ENCODE results near the gene ANKRD42. TPM values are rescaled to one million over a fixed set of nuclear protein-coding genes. Genes with fewer than 3 reads are reported as not detected.
"Not testable (repeated sequence)": the region's sequence is repeated elsewhere in the genome, so short reads cannot be mapped to it uniquely, and the experiment has no call there.

The ANKRD42 gene
- polyA plus RNA-seq, 1 of the 3 experiments (the other 2 are of a cell fraction), result 13.3 TPM

- no peaks in the 10 kb centered on the region for H3F3A ChIP-seq (replicated peaks; ENCODE audit: insufficient read depth)
- H3K4me2 ChIP-seq, result no peak overlapping the region
- TF ChIP-seq GABPA (IDR thresholded peaks at IDR 0.05; ENCODE audit: low read depth) (no peak), FOSL2 (IDR thresholded peaks at IDR 0.05; ENCODE audit: borderline replicate concordance, low read depth) (no peak), NRF1 (IDR thresholded peaks at IDR 0.05; ENCODE audit: low read depth, low read length) (no peak), RAD21 (IDR thresholded peaks at IDR 0.05; ENCODE audit: low read length) (no peak), ELF1 (IDR thresholded peaks at IDR 0.05) (no peak), TEAD4 (IDR thresholded peaks at IDR 0.05; ENCODE audit: borderline replicate concordance, insufficient read depth) (no peak), FOXM1 (IDR thresholded peaks at IDR 0.05; ENCODE audit: low read depth) (no peak), REST (IDR thresholded peaks at IDR 0.05; ENCODE audit: low read depth, low read length) (no peak), POLR2AphosphoS5 (IDR thresholded peaks at IDR 0.05; ENCODE audit: low read depth, low read length) (no peak), USF2 (IDR thresholded peaks at IDR 0.05; ENCODE audit: borderline replicate concordance, low read depth, low read length) (no peak), PBX3 (IDR thresholded peaks at IDR 0.05) (no peak), JUND (IDR thresholded peaks at IDR 0.05) (no peak), FOXJ3 (CRISPR knock-in tag; IDR thresholded peaks at IDR 0.05) (no peak), RCOR1 (IDR thresholded peaks at IDR 0.05; ENCODE audit: low read length) (no peak)
- TF ChIP-seq, protein P1, sequence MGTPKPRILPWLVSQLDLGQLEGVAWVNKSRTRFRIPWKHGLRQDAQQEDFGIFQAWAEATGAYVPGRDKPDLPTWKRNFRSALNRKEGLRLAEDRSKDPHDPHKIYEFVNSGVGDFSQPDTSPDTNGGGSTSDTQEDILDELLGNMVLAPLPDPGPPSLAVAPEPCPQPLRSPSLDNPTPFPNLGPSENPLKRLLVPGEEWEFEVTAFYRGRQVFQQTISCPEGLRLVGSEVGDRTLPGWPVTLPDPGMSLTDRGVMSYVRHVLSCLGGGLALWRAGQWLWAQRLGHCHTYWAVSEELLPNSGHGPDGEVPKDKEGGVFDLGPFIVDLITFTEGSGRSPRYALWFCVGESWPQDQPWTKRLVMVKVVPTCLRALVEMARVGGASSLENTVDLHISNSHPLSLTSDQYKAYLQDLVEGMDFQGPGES (IDR thresholded peaks at IDR 0.05; ENCODE audit: low read depth, low read length), result no peak
- DNase-seq, result no peak
- peaks cover 8% of the 10 kb centered on the region; the same call in 1 of the 2 replicates for H4K20me1 ChIP-seq (ENCODE audit: insufficient read depth)
- 95% methylated on average over 1 of the region's 1 CpG for WGBS (ENCODE audit: low lambda C conversion rate)
- no peaks in the 10 kb centered on the region for H3K4me1 ChIP-seq (ENCODE audit: control insufficient read depth in 1 of 2, insufficient read depth in 2 of 2, low read depth in 1 of 2, low read length in 1 of 2)
- H3K36me3 ChIP-seq (replicated peaks in 1 of 2; ENCODE audit: control insufficient read depth in 1 of 2, insufficient read depth in 2 of 2, low read length in 1 of 2), result peaks cover 53 to 60% of the 10 kb centered on the region in 2 experiments
- H3K79me2 ChIP-seq (ENCODE audit: insufficient read depth), result peaks cover 33% of the 10 kb centered on the region
- H3K9me2 ChIP-seq, result no peaks in the 10 kb centered on the region
- CTCF ChIA-PET, result interaction anchor here (1.2 kb wide), 1 partner anchor 15 kb away, joined by 4 read pairs; no protein-coding TSS in a partner anchor
- POLR2A ChIA-PET, result no interaction called here
- no peak overlapping the region for H3K27ac ChIP-seq (ENCODE audit: low read depth in 2 of 2, low read length in 1 of 2)
- no peak overlapping the region for H3K4me3 ChIP-seq (ENCODE audit: low read depth in 2 of 2, low read length in 1 of 2)
- H2AFZ ChIP-seq (ENCODE audit: low read depth), result no peak overlapping the region
- no peaks in the 10 kb centered on the region for H3K9me3 ChIP-seq
- no peak overlapping the region for H3K9ac ChIP-seq
- no peaks in the 10 kb centered on the region for H3K27me3 ChIP-seq (ENCODE audit: insufficient read depth)
Measured at GRCh38 chr11:83265331-83265730, 71.8 kb downstream of the ANKRD42 start.

GRCh38 chr11:83269080-83269479 is 75.6 kb downstream of the ANKRD42 start:
- H3K9ac ChIP-seq; DNase-seq; H3K9me3 ChIP-seq; H3K27me3 ChIP-seq (ENCODE audit: insufficient read depth); H2AFZ ChIP-seq (ENCODE audit: low read depth); H3K4me2 ChIP-seq; H3K27ac ChIP-seq (ENCODE audit: low read depth in 2 of 2, low read length in 1 of 2); POLR2A ChIA-PET; H3K4me1 ChIP-seq (ENCODE audit: control insufficient read depth in 1 of 2, insufficient read depth in 2 of 2, low read depth in 1 of 2, low read length in 1 of 2); H3K4me3 ChIP-seq (ENCODE audit: low read depth in 2 of 2, low read length in 1 of 2); H3K9me2 ChIP-seq: not testable (repeated sequence)
- H3F3A ChIP-seq (replicated peaks; ENCODE audit: insufficient read depth), result peaks cover 16% of the 10 kb centered on the region
- H3K36me3 ChIP-seq (replicated peaks in 1 of 2; ENCODE audit: control insufficient read depth in 1 of 2, insufficient read depth in 2 of 2, low read length in 1 of 2), result peaks cover 36 to 53% of the 10 kb centered on the region in 2 experiments
- CTCF ChIA-PET, result interaction anchor here (1.9 kb wide), 1 partner anchor 19 kb away, joined by 5 read pairs; no protein-coding TSS in a partner anchor
- H3K79me2 ChIP-seq (ENCODE audit: insufficient read depth), result peaks cover 58% of the 10 kb centered on the region
- H4K20me1 ChIP-seq (ENCODE audit: insufficient read depth), result peaks cover 19% of the 10 kb centered on the region
- 73% methylated on average over 2 of the region's 2 CpGs for whole genome bisulfite sequencing (ENCODE audit: low lambda C conversion rate)

- DNase-seq; H3K4me3 ChIP-seq (ENCODE audit: low read depth in 2 of 2, low read length in 1 of 2); H3K4me1 ChIP-seq (ENCODE audit: control insufficient read depth in 1 of 2, insufficient read depth in 2 of 2, low read depth in 1 of 2, low read length in 1 of 2); H3K9ac ChIP-seq; H3K27ac ChIP-seq (ENCODE audit: low read depth in 2 of 2, low read length in 1 of 2); CTCF ChIA-PET; H3K27me3 ChIP-seq (ENCODE audit: insufficient read depth); POLR2A ChIA-PET; H3K9me3 ChIP-seq; H3K9me2 ChIP-seq; H2AFZ ChIP-seq (ENCODE audit: low read depth); H3K4me2 ChIP-seq: not testable (repeated sequence)
- Histone ChIP-seq H4K20me1 (ENCODE audit: insufficient read depth) (peaks cover 19% of the 10 kb centered on the region), H3K36me3 (replicated peaks in 1 of 2; ENCODE audit: control insufficient read depth in 1 of 2, insufficient read depth in 2 of 2, low read length in 1 of 2) (peaks cover 39 to 64% of the 10 kb centered on the region in 2 experiments), H3F3A (replicated peaks; ENCODE audit: insufficient read depth) (peaks cover 37% of the 10 kb centered on the region), H3K79me2 (ENCODE audit: insufficient read depth) (peaks cover 59% of the 10 kb centered on the region)
- 98% methylated on average over 5 of the region's 5 CpGs for WGBS (ENCODE audit: low lambda C conversion rate)
Measured at GRCh38 chr11:83271734-83272133, 78.2 kb downstream of the ANKRD42 start.
